Hypothalamus (tissue), 51 donors: Measurements from ENCODE around the gene CST8.

Source experiments
- DNase-seq, 51 donors: peaks; one replicate each; lab custom pipeline; 2025; lab: John Stamatoyannopoulos, UW

Gene CST8

GRCh38 chr20:23519556-23519955, 28.6 kb downstream of the CST8 start:
- no peak for DNase-seq

DNA sequence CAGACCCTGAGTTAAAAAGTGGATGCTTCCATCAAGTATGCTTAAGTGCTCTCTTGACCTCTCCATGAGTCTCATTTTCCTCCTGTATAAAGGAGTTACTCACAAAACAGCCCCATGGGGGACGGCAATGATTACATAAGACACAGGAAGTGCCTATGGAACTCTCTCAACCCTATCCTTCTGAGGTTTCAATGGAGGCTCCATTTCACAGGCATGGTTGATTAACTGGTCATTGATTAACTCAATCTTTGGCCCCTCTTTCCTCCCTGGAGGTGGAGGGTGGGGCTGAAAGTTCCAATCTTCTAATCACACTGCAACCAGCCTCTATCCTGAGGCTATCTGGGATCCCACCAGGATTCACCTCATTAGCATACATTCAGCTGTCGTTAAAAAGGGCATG, 29.3 kb downstream of the CST8 start:
- no peak for DNase-seq

DNA sequence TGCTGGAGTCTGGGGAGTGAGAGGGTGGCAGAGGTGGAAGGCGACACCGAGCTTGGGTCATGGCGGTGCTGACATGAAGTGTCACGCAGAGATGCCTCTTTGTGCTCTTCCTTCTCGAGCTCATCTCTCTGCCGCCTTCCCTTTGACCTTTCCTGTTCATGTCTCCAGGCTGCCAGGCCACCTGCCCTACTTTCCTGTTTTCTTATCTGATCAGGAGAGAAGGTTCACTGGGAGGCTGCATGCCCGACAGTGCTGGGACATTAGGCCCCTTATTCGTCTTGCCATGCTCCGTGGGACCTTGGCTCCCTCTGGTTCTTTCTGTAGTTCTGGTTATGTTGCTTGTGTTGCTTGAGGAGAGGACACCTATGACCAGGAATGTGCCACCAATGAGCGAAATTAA, 33.2 kb downstream of the CST8 start:
- DNase-seq = no peak

- no peak for DNase-seq
These were observed 35.9 kb downstream of the CST8 start for GRCh38 chr20:23526850-23527249.

DNA sequence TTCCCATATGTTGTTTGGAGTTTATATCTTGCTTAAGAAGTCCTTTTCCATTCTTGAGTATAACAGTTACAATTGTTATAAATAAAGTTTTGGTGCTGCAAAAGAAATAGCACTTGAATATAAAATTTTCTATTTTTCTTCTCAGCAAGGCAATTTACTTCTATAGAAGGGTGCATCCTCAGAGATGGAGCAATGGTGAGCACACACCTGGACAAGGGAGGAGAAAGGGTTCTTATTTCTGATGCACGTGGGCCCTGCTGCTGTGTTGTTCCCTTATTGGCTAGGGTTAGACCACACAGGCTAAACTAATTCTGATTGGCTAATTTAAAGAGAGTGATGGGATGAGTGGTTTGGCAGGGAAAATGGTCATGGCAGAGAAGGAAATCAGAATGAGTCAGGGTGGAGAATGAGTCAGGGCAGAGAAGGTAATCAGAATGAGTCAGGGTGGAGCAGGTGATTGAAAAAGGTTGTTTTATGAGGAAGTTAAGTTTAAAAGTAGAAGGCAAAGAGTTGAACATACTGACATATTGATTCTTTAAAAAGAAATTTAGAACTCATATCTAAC, 38.0 kb downstream of the CST8 start:
- DNase-seq = no peak

- no peak for DNase-seq
These were observed 40.1 kb downstream of the CST8 start for GRCh38 chr20:23530937-23531567.

DNA sequence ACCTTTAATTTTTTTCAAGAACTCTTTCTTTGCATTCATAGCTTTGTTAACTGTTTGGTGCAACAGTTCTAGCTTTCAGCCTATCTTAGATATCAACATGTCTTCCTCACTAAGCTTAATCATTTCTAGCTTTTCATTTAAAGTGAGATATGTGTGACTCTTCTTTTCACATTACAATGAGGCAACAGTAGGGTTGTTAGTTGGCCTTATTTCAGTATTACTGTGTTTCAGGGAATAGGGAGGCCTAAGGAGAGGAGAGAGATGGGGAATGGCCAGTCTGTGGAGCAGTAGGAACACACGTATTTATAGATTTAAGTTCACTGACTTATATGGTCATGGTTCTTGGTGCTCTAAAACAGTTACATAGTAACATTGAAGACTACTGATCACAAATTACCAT, 41.6 kb downstream of the CST8 start:
- no peak for DNase-seq

- DNase-seq = no peak
These were observed 42.2 kb downstream of the CST8 start for GRCh38 chr20:23533161-23533560.

- DNase-seq = no peak
These were observed 44.1 kb downstream of the CST8 start for GRCh38 chr20:23534801-23535593.

DNA sequence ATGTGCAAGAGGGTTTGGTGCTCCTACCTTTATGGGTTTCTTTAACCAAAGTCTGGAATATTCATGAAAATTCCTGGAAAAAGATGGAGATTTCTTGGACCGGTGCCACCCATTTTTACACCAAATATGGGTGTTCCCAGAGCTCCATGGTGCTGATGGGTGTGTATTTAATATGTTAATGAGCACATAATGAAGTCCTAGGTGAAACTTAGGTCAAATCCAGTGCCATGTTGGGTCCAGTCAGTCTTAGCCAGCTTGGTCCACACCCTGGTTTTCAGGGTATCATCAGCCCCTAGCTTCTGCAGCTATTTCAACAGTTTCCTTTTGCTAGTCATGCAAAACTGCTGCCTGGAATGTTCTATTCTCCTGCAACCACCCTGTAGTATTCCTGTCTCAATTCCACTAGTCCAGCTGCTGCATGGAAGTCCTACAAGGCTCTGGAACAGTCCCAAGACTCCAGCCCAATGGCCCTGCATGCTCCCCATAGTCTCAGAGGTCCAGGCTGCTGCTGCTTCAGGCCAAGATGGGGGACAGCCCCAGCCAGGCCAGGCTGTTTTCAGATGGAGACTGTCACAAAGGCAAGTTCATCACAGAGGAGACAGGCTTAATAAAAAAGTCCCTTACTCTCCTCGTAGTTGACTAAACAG, 45.5 kb downstream of the CST8 start:
- no peak for DNase-seq

GRCh38 chr20:23537030-23537429, 46.1 kb downstream of the CST8 start:
- DNase-seq = no peak

GRCh38 chr20:23540624-23541023, 49.7 kb downstream of the CST8 start:
- no peak for DNase-seq

DNA sequence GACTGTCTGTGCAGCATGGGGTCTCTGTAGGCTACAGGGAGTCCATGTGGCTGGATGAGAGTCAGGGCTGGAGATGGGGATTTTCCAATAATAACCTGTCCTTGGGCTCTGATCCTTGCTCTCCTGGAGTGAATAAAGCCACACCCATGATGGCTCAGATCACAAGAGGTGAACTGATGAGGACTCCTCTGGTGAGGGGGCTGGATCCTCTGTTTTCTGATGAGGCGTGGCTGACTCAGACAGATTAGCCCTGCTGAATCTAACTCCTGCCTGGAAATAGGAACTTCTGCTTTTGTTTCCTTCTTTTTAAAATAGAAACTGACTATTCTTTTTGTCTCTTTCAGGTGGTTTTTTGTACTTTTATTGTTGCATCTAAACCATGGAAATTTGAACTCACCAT, 50.4 kb downstream of the CST8 start:
- DNase-seq = peak in 2 of 51 donors; percentile 2

- DNase-seq = no peak
These were observed 50.9 kb downstream of the CST8 start for GRCh38 chr20:23541776-23542175.

GRCh38 chr20:23542801-23543200, 51.9 kb downstream of the CST8 start:
- no peak for DNase-seq

GRCh38 chr20:23544133-23544532, 53.2 kb downstream of the CST8 start:
- no peak for DNase-seq
